ENCODE measurements around the gene USF2. TPM values are rescaled to one million over a fixed set of nuclear protein-coding genes. Genes with fewer than 3 reads are reported as not detected.

USF2 gene
- polyA plus RNA-seq, 1 donor (not counting 4 experiments of a cell fraction or from before 2014, with no cell fraction given): 53.8 TPM

- no peak overlapping the region for H2AFZ ChIP-seq (ENCODE audit: control insufficient read depth, low read length)
- no peak overlapping the region for H3K4me2 ChIP-seq (ENCODE audit: control insufficient read depth, extremely low read depth, insufficient read depth, low read depth, low read length)
- H3K27me3 ChIP-seq (ENCODE audit: control insufficient read depth, extremely low read depth, insufficient read depth, low read length): no peaks in the 10 kb centered on the region
- no peak overlapping the region for H3K4me3 ChIP-seq (ENCODE audit: control insufficient read depth in 2 of 3, extremely low read depth in 1 of 3, insufficient read depth in 2 of 3, low read depth in 1 of 3, low read length in 3 of 3)
- H3K4me1 ChIP-seq (ENCODE audit: control insufficient read depth, extremely low read depth, insufficient read depth, low read length): peaks cover 14% of the 10 kb centered on the region
- H4K20me1 ChIP-seq (ENCODE audit: control insufficient read depth, extremely low read depth, insufficient read depth, low read length): no peaks in the 10 kb centered on the region
- dilution Hi-C loops (cut with MboI; ENCODE audit: extremely low pct_ligation_motif_present, low sequenced_read_pairs): no loop called here
- TF ChIP-seq, protein P1, sequence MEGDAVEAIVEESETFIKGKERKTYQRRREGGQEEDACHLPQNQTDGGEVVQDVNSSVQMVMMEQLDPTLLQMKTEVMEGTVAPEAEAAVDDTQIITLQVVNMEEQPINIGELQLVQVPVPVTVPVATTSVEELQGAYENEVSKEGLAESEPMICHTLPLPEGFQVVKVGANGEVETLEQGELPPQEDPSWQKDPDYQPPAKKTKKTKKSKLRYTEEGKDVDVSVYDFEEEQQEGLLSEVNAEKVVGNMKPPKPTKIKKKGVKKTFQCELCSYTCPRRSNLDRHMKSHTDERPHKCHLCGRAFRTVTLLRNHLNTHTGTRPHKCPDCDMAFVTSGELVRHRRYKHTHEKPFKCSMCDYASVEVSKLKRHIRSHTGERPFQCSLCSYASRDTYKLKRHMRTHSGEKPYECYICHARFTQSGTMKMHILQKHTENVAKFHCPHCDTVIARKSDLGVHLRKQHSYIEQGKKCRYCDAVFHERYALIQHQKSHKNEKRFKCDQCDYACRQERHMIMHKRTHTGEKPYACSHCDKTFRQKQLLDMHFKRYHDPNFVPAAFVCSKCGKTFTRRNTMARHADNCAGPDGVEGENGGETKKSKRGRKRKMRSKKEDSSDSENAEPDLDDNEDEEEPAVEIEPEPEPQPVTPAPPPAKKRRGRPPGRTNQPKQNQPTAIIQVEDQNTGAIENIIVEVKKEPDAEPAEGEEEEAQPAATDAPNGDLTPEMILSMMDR (optimal IDR thresholded peaks at IDR 0.05 in 1 of 3, IDR thresholded peaks at IDR 0.05 in 1 of 3, conservative IDR thresholded peaks at IDR 0.05 in 1 of 3; ENCODE audit: extremely low read depth in 1 of 3, insufficient read depth in 2 of 3, low read length in 3 of 3): no peak
- TF ChIP-seq EZH2 (IDR thresholded peaks at IDR 0.05; ENCODE audit: low read length): no peak
- H3K9me1 ChIP-seq (ENCODE audit: control insufficient read depth, extremely low read depth, insufficient read depth, low read length): no peaks in the 10 kb centered on the region
- DNase-seq (ENCODE audit: low read depth, low spot score) (no peak), FAIRE-seq (no peak)
- H3K27ac ChIP-seq (ENCODE audit: control insufficient read depth, insufficient read depth, low read length): no peak overlapping the region
- H3K36me3 ChIP-seq (ENCODE audit: control insufficient read depth in 2 of 2, extremely low read depth in 1 of 2, insufficient read depth in 2 of 2, low read length in 2 of 2): no peaks in the 10 kb centered on the region
- no peaks in the 10 kb centered on the region for H3K9me3 ChIP-seq (ENCODE audit: control insufficient read depth, low read depth, low read length)
- no peak overlapping the region for H3K9ac ChIP-seq (ENCODE audit: control insufficient read depth, extremely low read depth, insufficient read depth, low read length)
- no peaks in the 10 kb centered on the region for H3K79me2 ChIP-seq (ENCODE audit: control insufficient read depth, insufficient read depth, low read length)
Observed at GRCh38 chr19:35321291-35321690, 52.5 kb downstream of the USF2 start.

DNA sequence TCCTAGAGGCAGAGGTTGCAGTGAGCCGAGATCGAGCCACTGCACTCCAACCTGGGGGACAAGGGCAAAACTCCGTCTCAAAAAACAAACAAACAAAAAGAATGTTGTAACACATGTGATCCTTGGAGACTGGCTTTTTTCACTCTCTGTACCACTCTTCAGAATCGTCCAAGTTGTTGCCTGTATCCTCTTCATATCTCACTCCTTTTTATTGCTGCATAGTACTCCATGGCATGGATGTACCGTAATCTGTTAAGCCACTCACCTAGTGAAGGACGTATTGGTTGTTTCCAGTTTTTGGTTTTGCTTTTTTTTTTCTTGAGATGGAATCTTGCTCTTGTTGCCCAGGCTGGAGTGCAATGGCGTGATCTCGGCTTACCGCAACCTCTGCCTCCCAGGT is 53.3 kb downstream of the USF2 start:
- H3K27ac ChIP-seq (ENCODE audit: control insufficient read depth, insufficient read depth, low read length): no peak overlapping the region
- FAIRE-seq (no peak), DNase-seq (ENCODE audit: low read depth, low spot score) (no peak)
- no peaks in the 10 kb centered on the region for H3K9me3 ChIP-seq (ENCODE audit: control insufficient read depth, low read depth, low read length)
- no peak overlapping the region for H3K4me3 ChIP-seq (ENCODE audit: control insufficient read depth in 2 of 3, extremely low read depth in 1 of 3, insufficient read depth in 2 of 3, low read depth in 1 of 3, low read length in 3 of 3)
- no peaks in the 10 kb centered on the region for H3K36me3 ChIP-seq (ENCODE audit: control insufficient read depth in 2 of 2, extremely low read depth in 1 of 2, insufficient read depth in 2 of 2, low read length in 2 of 2)
- no peaks in the 10 kb centered on the region for H3K79me2 ChIP-seq (ENCODE audit: control insufficient read depth, insufficient read depth, low read length)
- H4K20me1 ChIP-seq (ENCODE audit: control insufficient read depth, extremely low read depth, insufficient read depth, low read length): no peaks in the 10 kb centered on the region
- no peaks in the 10 kb centered on the region for H3K27me3 ChIP-seq (ENCODE audit: control insufficient read depth, extremely low read depth, insufficient read depth, low read length)
- no peak overlapping the region for H3K9ac ChIP-seq (ENCODE audit: control insufficient read depth, extremely low read depth, insufficient read depth, low read length)
- no peaks in the 10 kb centered on the region for H3K9me1 ChIP-seq (ENCODE audit: control insufficient read depth, extremely low read depth, insufficient read depth, low read length)
- no peak overlapping the region for H3K4me2 ChIP-seq (ENCODE audit: control insufficient read depth, extremely low read depth, insufficient read depth, low read depth, low read length)
- peaks cover 14% of the 10 kb centered on the region for H3K4me1 ChIP-seq (ENCODE audit: control insufficient read depth, extremely low read depth, insufficient read depth, low read length)
- no peak overlapping the region for H2AFZ ChIP-seq (ENCODE audit: control insufficient read depth, low read length)
- dilution Hi-C loops (cut with MboI; ENCODE audit: extremely low pct_ligation_motif_present, low sequenced_read_pairs): no loop called here
- TF ChIP-seq EZH2 (IDR thresholded peaks at IDR 0.05; ENCODE audit: low read length): no peak
- TF ChIP-seq, protein P1 (optimal IDR thresholded peaks at IDR 0.05 in 1 of 3, IDR thresholded peaks at IDR 0.05 in 1 of 3, conservative IDR thresholded peaks at IDR 0.05 in 1 of 3; ENCODE audit: extremely low read depth in 1 of 3, insufficient read depth in 2 of 3, low read length in 3 of 3): no peak

Data from keratinocyte (primary cell).